ENCODE data around the gene STK33.

DNA sequence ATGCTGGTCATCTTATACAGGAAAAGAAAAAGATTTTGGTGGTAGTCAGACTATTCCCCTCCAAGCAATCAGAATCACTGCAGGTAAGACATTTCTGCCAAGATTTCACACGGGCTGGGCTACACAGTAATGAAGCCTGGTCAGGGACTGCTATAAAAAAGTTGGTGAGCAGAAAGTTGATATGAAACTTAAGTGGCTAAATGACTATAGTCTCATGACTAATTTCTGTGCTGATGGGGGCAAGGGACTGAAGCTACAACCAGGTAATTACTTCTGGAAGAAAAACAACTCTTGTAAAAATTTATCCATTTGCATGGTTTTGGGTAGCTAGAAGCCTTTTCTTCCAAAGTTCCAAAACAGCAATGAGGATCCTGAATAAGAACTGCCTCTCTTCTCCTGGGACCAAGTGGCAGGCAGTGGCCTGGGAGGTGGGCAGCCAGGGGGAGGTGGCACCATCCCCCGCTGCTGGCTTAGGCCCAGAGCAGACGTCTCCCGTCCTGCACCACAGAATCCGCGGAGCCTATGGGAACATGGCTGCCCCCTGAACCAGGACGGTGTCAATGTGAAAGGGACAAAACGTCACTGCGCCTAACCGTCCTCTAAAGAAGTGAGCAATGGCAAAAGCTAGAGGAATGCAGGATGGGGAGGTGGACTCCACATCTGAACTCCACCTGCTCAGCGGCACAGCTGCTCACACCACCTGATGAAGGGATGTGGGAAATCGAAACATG lies 207.7 kb downstream of the STK33 start:
- TF ChIP-seq ZNF274 (IDR thresholded peaks at IDR 0.05; ENCODE audit: low read depth, low read length) = no peak
- no peak for TF ChIP-seq SUZ12 (IDR thresholded peaks at IDR 0.05; ENCODE audit: extremely low read depth, insufficient read depth, insufficient read length)
- TF ChIP-seq YY1 (IDR thresholded peaks at IDR 0.05; ENCODE audit: insufficient read depth, insufficient read length) = no peak

Data from NT2/D1 (cell line).